ENCODE results near the gene TRABD2B.

The TRABD2B gene

DNA sequence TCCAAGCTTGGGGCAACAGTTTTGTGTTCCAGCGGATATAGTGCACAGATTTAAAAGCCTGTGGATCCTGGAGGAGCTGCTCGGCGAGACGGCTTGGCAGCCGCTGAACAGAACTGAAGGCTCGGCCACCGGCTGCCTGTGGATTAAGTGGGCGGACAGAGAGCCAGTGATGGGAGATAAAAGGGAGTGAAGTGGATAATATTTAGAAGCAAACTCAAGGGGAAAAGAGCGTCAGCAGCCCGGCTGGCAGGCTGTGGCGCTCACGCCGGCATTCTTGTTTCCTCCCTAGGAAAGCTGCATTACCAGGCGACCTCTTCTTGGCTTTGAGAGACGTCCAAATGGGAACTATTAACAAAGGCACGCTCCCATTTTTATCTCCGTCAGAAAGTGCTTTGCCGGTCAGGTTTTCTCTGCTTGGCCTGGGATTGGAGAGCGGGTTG lies 10.4 kb downstream of the TRABD2B start:
- Histone ChIP-seq H3K9me3 (ENCODE audit: control insufficient read depth, insufficient read depth, low read length) (no peaks in the 10 kb centered on the region), H3K9me2 (replicated peaks; ENCODE audit: control insufficient read depth, low read length) (no peaks in the 10 kb centered on the region), H4K20me1 (ENCODE audit: control insufficient read depth, insufficient read depth, low read depth, low read length) (no peaks in the 10 kb centered on the region), H3K36me3 (ENCODE audit: control insufficient read depth, low read length) (no peaks in the 10 kb centered on the region), H3K27me3 (ENCODE audit: control insufficient read depth, low read length) (no peaks in the 10 kb centered on the region), H3K4me2 (ENCODE audit: low read length) (no peak overlapping the region), H3K79me2 (ENCODE audit: control insufficient read depth, low read length) (no peaks in the 10 kb centered on the region), H3K4me1 (ENCODE audit: control insufficient read depth, low read length) (no peaks in the 10 kb centered on the region), H3F3A (ENCODE audit: control insufficient read depth, insufficient read depth) (no peaks in the 10 kb centered on the region), H3K4me3 (ENCODE audit: low read length) (no peak overlapping the region), H3K27ac (ENCODE audit: low read depth, low read length) (no peak overlapping the region)
- TF ChIP-seq, protein P1, sequence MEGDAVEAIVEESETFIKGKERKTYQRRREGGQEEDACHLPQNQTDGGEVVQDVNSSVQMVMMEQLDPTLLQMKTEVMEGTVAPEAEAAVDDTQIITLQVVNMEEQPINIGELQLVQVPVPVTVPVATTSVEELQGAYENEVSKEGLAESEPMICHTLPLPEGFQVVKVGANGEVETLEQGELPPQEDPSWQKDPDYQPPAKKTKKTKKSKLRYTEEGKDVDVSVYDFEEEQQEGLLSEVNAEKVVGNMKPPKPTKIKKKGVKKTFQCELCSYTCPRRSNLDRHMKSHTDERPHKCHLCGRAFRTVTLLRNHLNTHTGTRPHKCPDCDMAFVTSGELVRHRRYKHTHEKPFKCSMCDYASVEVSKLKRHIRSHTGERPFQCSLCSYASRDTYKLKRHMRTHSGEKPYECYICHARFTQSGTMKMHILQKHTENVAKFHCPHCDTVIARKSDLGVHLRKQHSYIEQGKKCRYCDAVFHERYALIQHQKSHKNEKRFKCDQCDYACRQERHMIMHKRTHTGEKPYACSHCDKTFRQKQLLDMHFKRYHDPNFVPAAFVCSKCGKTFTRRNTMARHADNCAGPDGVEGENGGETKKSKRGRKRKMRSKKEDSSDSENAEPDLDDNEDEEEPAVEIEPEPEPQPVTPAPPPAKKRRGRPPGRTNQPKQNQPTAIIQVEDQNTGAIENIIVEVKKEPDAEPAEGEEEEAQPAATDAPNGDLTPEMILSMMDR (IDR thresholded peaks at IDR 0.05; ENCODE audit: low read depth, low read length, poor library complexity, severe bottlenecking) = no peak
- no peak for TF ChIP-seq EZH2phosphoT487 (IDR thresholded peaks at IDR 0.05; ENCODE audit: borderline replicate concordance, low read length)

DNA sequence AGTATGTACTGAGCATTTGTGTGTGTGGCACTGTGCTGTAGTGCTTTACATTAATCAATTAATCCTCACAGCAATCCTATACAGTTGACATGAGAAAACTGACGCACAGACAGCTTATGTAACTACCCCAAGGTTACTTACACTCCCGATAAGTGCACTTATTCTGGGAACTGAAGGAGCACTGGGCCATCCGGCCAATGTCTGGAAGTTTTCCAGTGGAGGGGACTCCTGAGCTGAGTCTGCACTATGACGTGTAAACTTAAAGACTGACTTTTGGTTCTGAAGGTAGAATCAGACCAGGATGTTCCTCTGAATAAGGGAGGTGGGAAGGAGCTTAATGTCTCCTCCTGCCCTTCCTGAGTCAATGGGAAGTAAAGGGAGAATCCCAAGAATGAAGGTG lies 12.2 kb downstream of the TRABD2B start:
- H3K9me3 ChIP-seq (ENCODE audit: control insufficient read depth, insufficient read depth, low read length) = no peaks in the 10 kb centered on the region
- no peaks in the 10 kb centered on the region for H3K4me1 ChIP-seq (ENCODE audit: control insufficient read depth, low read length)
- H3K79me2 ChIP-seq (ENCODE audit: control insufficient read depth, low read length) = no peaks in the 10 kb centered on the region
- no peak overlapping the region for H3K27ac ChIP-seq (ENCODE audit: low read depth, low read length)
- no peaks in the 10 kb centered on the region for H3K9me2 ChIP-seq (replicated peaks; ENCODE audit: control insufficient read depth, low read length)
- H4K20me1 ChIP-seq (ENCODE audit: control insufficient read depth, insufficient read depth, low read depth, low read length) = no peaks in the 10 kb centered on the region
- no peaks in the 10 kb centered on the region for H3K36me3 ChIP-seq (ENCODE audit: control insufficient read depth, low read length)
- no peaks in the 10 kb centered on the region for H3F3A ChIP-seq (ENCODE audit: control insufficient read depth, insufficient read depth)
- no peaks in the 10 kb centered on the region for H3K27me3 ChIP-seq (ENCODE audit: control insufficient read depth, low read length)
- no peak overlapping the region for H3K4me3 ChIP-seq (ENCODE audit: low read length)
- TF ChIP-seq EZH2phosphoT487 (IDR thresholded peaks at IDR 0.05; ENCODE audit: borderline replicate concordance, low read length) = no peak
- TF ChIP-seq, protein P1 (IDR thresholded peaks at IDR 0.05; ENCODE audit: low read depth, low read length, poor library complexity, severe bottlenecking) = no peak
- H3K4me2 ChIP-seq (ENCODE audit: low read length) = no peak overlapping the region

DNA sequence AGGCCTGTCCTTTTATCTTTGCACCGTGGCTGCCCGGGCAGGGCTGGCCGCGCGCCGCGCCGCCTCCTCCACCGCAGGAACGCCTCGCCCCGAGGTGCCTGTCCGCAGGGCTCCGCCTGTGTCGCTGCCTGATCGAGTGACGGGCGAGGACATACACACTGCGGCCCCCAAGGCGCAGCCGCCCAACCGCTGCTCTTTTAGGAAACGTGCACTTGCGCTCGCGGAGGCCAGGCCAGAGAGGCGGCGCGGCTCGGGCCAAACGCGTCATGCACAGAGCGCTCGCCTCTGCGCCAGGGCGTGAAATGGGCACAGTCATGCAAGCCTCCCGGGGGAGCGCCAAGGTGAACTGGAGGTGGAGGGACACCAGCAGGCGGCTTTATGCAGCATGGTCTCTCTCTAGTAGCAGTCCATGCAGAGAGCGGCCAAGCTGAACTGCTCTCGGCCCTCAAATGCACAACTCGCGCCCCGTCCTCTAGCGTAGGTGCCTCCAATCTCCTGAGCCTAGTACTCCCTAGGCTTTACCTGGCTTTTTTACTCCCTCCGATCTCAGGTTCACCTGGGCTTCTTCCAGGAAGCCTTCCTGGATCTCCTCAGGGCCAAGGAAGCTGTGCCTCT lies 12.9 kb downstream of the TRABD2B start:
- Histone ChIP-seq H3F3A (ENCODE audit: control insufficient read depth, insufficient read depth) (no peaks in the 10 kb centered on the region), H3K4me2 (ENCODE audit: low read length) (no peak overlapping the region), H3K4me3 (ENCODE audit: low read length) (no peak overlapping the region), H3K27me3 (ENCODE audit: control insufficient read depth, low read length) (no peaks in the 10 kb centered on the region), H3K9me3 (ENCODE audit: control insufficient read depth, insufficient read depth, low read length) (no peaks in the 10 kb centered on the region), H3K4me1 (ENCODE audit: control insufficient read depth, low read length) (no peaks in the 10 kb centered on the region), H3K79me2 (ENCODE audit: control insufficient read depth, low read length) (no peaks in the 10 kb centered on the region), H3K9me2 (replicated peaks; ENCODE audit: control insufficient read depth, low read length) (no peaks in the 10 kb centered on the region), H4K20me1 (ENCODE audit: control insufficient read depth, insufficient read depth, low read depth, low read length) (no peaks in the 10 kb centered on the region), H3K36me3 (ENCODE audit: control insufficient read depth, low read length) (no peaks in the 10 kb centered on the region), H3K27ac (ENCODE audit: low read depth, low read length) (no peak overlapping the region)
- no peak for TF ChIP-seq EZH2phosphoT487 (IDR thresholded peaks at IDR 0.05; ENCODE audit: borderline replicate concordance, low read length)
- TF ChIP-seq, protein P1 (IDR thresholded peaks at IDR 0.05; ENCODE audit: low read depth, low read length, poor library complexity, severe bottlenecking) = no peak
